Measurements from ENCODE around the gene BORA. TPM values are rescaled to one million over a fixed set of nuclear protein-coding genes. Genes with fewer than 3 reads are reported as not detected.
A peak's percentile ranks its signal among the peaks of the same experiment; 100 is the strongest.

The BORA gene
- total and polyA plus RNA-seq, 2 of the 13 experiments (the other 11 are each of a cell fraction or from before 2014, with no cell fraction given), result 4.0 to 17.4 TPM

DNA sequence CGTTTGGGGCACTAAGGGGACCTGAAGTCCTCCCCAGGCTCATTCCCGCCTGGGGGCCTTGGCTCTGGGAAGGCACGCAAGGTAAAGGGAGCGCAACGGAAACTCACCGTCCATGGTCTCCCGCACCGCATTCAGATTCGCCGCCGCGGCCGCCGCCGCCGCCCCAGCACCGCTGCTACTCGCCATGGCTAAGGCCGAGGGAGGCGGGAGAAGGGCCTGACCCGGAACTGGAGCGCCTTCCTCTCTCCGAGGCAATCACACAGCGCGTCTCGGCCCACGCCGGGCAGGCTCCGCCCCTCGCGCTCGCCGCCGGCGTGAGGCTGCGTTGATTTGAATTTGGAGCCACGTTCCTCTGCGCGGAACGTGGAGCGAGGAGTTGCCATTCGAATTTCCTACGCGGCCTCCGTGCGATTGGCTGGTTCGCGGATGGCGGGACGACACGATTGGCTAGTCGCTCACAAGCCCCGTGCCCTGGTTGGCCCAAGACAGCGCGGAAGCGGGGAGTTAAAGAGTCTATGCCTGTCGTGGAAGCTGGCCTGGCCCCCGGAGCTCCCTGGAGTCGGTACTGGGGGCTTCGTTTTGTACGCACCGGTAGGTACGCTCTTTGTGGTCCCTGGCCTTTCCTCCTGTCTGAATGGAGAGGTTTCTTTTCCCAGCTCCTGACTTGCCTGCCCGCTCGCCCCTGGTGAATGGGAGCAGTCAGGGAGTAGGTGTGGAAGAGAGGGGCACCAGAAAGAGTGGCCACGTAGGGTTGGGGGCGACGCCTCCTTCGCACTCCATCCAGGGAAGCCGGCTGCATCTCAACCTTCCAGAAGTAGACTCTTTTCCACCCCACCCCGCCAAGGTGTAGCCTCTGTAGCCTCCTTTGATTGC, at the start of gene BORA, which contains the start of gene MZT1 (continued):
- TF ChIP-seq, protein P1, sequence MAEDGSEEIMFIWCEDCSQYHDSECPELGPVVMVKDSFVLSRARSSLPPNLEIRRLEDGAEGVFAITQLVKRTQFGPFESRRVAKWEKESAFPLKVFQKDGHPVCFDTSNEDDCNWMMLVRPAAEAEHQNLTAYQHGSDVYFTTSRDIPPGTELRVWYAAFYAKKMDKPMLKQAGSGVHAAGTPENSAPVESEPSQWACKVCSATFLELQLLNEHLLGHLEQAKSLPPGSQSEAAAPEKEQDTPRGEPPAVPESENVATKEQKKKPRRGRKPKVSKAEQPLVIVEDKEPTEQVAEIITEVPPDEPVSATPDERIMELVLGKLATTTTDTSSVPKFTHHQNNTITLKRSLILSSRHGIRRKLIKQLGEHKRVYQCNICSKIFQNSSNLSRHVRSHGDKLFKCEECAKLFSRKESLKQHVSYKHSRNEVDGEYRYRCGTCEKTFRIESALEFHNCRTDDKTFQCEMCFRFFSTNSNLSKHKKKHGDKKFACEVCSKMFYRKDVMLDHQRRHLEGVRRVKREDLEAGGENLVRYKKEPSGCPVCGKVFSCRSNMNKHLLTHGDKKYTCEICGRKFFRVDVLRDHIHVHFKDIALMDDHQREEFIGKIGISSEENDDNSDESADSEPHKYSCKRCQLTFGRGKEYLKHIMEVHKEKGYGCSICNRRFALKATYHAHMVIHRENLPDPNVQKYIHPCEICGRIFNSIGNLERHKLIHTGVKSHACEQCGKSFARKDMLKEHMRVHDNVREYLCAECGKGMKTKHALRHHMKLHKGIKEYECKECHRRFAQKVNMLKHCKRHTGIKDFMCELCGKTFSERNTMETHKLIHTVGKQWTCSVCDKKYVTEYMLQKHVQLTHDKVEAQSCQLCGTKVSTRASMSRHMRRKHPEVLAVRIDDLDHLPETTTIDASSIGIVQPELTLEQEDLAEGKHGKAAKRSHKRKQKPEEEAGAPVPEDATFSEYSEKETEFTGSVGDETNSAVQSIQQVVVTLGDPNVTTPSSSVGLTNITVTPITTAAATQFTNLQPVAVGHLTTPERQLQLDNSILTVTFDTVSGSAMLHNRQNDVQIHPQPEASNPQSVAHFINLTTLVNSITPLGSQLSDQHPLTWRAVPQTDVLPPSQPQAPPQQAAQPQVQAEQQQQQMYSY (CRISPR knock-in tag; IDR thresholded peaks at IDR 0.05), result no peak
- TF ChIP-seq ZC3H4 (CRISPR knock-in tag; IDR thresholded peaks at IDR 0.05; ENCODE audit: borderline replicate concordance) (no peak), HDAC1 (CRISPR knock-in tag; IDR thresholded peaks at IDR 0.05) (peak; percentile 96), ZNF678 (CRISPR knock-in tag; IDR thresholded peaks at IDR 0.05) (no peak), ZNF282 (IDR thresholded peaks at IDR 0.05; ENCODE audit: partially characterized antibody) (no peak), BORCS8-MEF2B (CRISPR knock-in tag; IDR thresholded peaks at IDR 0.05) (peak; percentile 100), NFYB (CRISPR knock-in tag; IDR thresholded peaks at IDR 0.05) (peak; percentile 96), CEBPB (IDR thresholded peaks at IDR 0.05; ENCODE audit: borderline replicate concordance, low read depth, low read length) (no peak), FOSL2 (CRISPR knock-in tag; IDR thresholded peaks at IDR 0.05) (peak; percentile 48; the same call in 1 of the 2 replicates), EZH2 (conservative IDR thresholded peaks at IDR 0.05; ENCODE audit: low read depth, low read length) (no peak), WIZ (CRISPR knock-in tag; IDR thresholded peaks at IDR 0.05) (peak; percentile 40; the same call in 1 of the 2 replicates), HOXD1 (CRISPR knock-in tag; IDR thresholded peaks at IDR 0.05) (no peak; the same call in 1 of the 2 replicates), KLF16 (CRISPR knock-in tag; IDR thresholded peaks at IDR 0.05) (peak in 1 of 2 experiments; percentile 97; a peak in 2 of 4 replicates), SRSF4 (IDR thresholded peaks at IDR 0.05; ENCODE audit: low read depth, low read length, poor library complexity, severe bottlenecking) (no peak), HNRNPUL1 (IDR thresholded peaks at IDR 0.05; ENCODE audit: low read depth, low read length) (no peak), CHD2 (IDR thresholded peaks at IDR 0.05; ENCODE audit: low read depth, low read length) (peak; percentile 46; the same call in 1 of the 2 replicates), ZNF232 (CRISPR knock-in tag; IDR thresholded peaks at IDR 0.05; ENCODE audit: borderline replicate concordance) (peak; percentile 88), ZNF3 (CRISPR knock-in tag; IDR thresholded peaks at IDR 0.05) (no peak), ZSCAN30 (CRISPR knock-in tag; IDR thresholded peaks at IDR 0.05) (no peak), ZNF670 (CRISPR knock-in tag; IDR thresholded peaks at IDR 0.05; ENCODE audit: borderline replicate concordance) (peak; percentile 85; the same call in 1 of the 2 replicates), ZNF619 (CRISPR knock-in tag; IDR thresholded peaks at IDR 0.05) (no peak)
- TF ChIP-seq, protein P2, sequence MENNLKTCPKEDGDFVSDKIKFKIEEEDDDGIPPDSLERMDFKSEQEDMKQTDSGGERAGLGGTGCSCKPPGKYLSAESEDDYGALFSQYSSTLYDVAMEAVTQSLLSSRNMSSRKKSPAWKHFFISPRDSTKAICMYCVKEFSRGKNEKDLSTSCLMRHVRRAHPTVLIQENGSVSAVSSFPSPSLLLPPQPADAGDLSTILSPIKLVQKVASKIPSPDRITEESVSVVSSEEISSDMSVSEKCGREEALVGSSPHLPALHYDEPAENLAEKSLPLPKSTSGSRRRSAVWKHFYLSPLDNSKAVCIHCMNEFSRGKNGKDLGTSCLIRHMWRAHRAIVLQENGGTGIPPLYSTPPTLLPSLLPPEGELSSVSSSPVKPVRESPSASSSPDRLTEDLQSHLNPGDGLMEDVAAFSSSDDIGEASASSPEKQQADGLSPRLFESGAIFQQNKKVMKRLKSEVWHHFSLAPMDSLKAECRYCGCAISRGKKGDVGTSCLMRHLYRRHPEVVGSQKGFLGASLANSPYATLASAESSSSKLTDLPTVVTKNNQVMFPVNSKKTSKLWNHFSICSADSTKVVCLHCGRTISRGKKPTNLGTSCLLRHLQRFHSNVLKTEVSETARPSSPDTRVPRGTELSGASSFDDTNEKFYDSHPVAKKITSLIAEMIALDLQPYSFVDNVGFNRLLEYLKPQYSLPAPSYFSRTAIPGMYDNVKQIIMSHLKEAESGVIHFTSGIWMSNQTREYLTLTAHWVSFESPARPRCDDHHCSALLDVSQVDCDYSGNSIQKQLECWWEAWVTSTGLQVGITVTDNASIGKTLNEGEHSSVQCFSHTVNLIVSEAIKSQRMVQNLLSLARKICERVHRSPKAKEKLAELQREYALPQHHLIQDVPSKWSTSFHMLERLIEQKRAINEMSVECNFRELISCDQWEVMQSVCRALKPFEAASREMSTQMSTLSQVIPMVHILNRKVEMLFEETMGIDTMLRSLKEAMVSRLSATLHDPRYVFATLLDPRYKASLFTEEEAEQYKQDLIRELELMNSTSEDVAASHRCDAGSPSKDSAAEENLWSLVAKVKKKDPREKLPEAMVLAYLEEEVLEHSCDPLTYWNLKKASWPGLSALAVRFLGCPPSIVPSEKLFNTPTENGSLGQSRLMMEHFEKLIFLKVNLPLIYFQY (CRISPR knock-in tag; IDR thresholded peaks at IDR 0.05; ENCODE audit: borderline replicate concordance), result no peak
